Activated naive CD8-positive, alpha-beta T cell treated with anti-CD3 and anti-CD28 coated beads, Interleukin-2, amount 50 U/mL, for 16 hours (primary cell): Measurements from ENCODE around the gene TUBA1A.
"Not testable (repeated sequence)": the region's sequence is repeated elsewhere in the genome, so short reads cannot be mapped to it uniquely, and the experiment has no call there.

Source experiments
- DNase-seq: peaks from one replicate; pipeline ENCODE4 v3.0.0-alpha.2; 2020; ENCODE audit warnings: low read depth, low spot score

The TUBA1A gene

GRCh38 chr12:49154221-49154620 is 34.7 kb downstream of the TUBA1A start:
- DNase-seq = no peak

- DNase-seq = no peak
Observed at GRCh38 chr12:49147384-49147783, 41.5 kb downstream of the TUBA1A start.

- DNase-seq = no peak
Observed at GRCh38 chr12:49146406-49146805, 42.5 kb downstream of the TUBA1A start.

GRCh38 chr12:49144384-49144783 is 44.5 kb downstream of the TUBA1A start:
- DNase-seq = no peak

- DNase-seq = no peak
Observed at GRCh38 chr12:49138999-49139398, 49.9 kb downstream of the TUBA1A start.

GRCh38 chr12:49138587-49138986 is 50.3 kb downstream of the TUBA1A start:
- no peak for DNase-seq

GRCh38 chr12:49137476-49137875 is 51.4 kb downstream of the TUBA1A start:
- DNase-seq = no peak

GRCh38 chr12:49136997-49137396 is 51.9 kb downstream of the TUBA1A start:
- not testable (repeated sequence) for DNase-seq
